Glutamatergic neuron (in vitro differentiated cells): ENCODE measurements around the gene TCF12. TPM values are rescaled to one million over a fixed set of nuclear protein-coding genes. Genes with fewer than 3 reads are reported as not detected.

ENCODE experiments used
- DNase-seq: peaks from one replicate; pipeline ENCODE4 v3.0.0; 2022
- H3K27ac Mint-ChIP-seq: one replicate; pipeline ENCODE4 v1.8.0; 2020; ENCODE audit warnings: mild to moderate bottlenecking, mixed read lengths, inconsistent platforms; ENCODE audit not compliant: unreplicated experiment
- H3K27me3 Mint-ChIP-seq: one replicate; pipeline ENCODE4 v1.8.0; 2020; ENCODE audit warnings: mild to moderate bottlenecking, moderate library complexity, mixed read lengths, inconsistent platforms; ENCODE audit not compliant: unreplicated experiment
- H3K36me3 Mint-ChIP-seq: one replicate; pipeline ENCODE4 v1.8.0; 2020; ENCODE audit warnings: mild to moderate bottlenecking, mixed read lengths, inconsistent platforms; ENCODE audit not compliant: unreplicated experiment
- H3K4me1 Mint-ChIP-seq: one replicate; pipeline ENCODE4 v1.8.0; 2020; ENCODE audit warnings: mild to moderate bottlenecking, low read depth, mixed read lengths, inconsistent platforms; ENCODE audit not compliant: unreplicated experiment
- H3K4me3 Mint-ChIP-seq: one replicate; pipeline ENCODE4 v1.8.0; 2020; ENCODE audit warnings: mild to moderate bottlenecking, mixed read lengths, inconsistent platforms; ENCODE audit not compliant: unreplicated experiment
- H3K9me3 Mint-ChIP-seq: one replicate; pipeline ENCODE4 v1.8.0; 2020; ENCODE audit warnings: mild to moderate bottlenecking, moderate library complexity, mixed read lengths, inconsistent platforms; ENCODE audit not compliant: unreplicated experiment
- CTCF ChIP-seq: fragments of 200-600 bp; sonication (generic); IDR thresholded peaks from one replicate; pipeline ENCODE4 v1.5.0; 2021; ENCODE audit not compliant: partially characterized antibody, unreplicated experiment
- total RNA-seq: library from RNA; stranded (reverse); fragmentation: NEBNext Ultra II Directional; extraction: Animal tissue kit (Norgen Biotek cat#: 25700); gene quantifications from one replicate; pipeline ENCODE4 v1.2.1, GENCODE V29; 2021; ENCODE audit not compliant: unreplicated experiment

TCF12 gene
- total RNA-seq, 1 donor from 2014 or later = 140 TPM

DNA sequence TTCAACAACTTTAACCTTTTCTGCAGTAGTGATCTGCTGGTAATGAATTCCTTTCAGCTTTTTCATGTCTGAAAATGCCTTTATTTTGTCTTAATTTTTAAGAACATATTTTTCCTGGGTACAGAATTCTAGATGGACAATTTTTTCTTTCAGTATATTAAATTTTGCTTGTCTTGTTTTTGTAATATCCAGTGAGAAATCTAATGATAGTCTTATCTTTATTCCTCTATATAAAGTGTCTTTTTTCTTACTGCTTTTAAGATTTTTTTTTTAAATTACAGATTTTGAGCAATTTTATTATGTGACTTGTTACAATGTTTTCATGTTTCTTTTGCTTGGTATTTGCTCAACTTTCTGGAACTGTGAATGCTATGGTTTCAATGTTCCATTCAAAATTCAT is 38.1 kb downstream of the TCF12 start:
- Mint-ChIP-seq H3K27ac (no peak overlapping the region), H3K27me3 (no peaks in the 10 kb centered on the region), H3K4me3 (no peak overlapping the region), H3K36me3 (peaks cover 6% of the 10 kb centered on the region), H3K4me1 (peaks cover 5% of the 10 kb centered on the region), H3K9me3 (peaks cover 7% of the 10 kb centered on the region)
- TF ChIP-seq CTCF = no peak
- DNase-seq = no peak

DNA sequence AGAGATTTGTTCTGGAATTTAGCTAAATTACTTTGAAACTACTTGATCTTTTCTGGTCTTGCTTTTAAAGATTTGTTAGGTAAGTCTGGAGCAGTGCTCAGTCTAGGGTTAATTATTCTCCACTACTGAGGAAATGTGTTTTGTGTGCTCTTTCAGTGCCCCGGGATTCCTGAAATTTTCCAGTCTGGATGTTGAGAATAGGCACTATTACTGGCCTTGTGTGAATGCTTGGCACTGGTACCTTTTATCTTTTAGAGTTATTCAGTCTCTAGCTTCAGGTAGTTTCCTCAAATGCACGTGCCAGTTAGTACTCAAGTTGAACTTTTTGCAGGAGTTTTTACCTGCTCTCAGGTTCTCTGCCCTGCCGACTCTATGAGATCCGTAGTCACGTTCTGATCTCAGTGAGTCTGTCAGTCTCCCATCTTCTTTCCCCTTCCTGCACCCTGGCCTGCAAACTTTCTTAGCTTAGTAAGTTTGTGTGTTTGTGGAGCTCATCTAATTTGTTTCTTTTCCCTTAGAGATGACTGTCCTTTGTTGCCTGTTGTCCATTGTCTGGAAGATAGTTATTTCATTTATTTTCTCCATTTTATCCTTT is 39.5 kb downstream of the TCF12 start:
- H3K4me3 Mint-ChIP-seq = no peak overlapping the region
- DNase-seq = no peak
- H3K27me3 Mint-ChIP-seq = no peaks in the 10 kb centered on the region
- H3K9me3 Mint-ChIP-seq = peaks cover 7% of the 10 kb centered on the region
- no peak overlapping the region for H3K27ac Mint-ChIP-seq
- H3K4me1 Mint-ChIP-seq = peaks cover 5% of the 10 kb centered on the region
- no peak for TF ChIP-seq CTCF
- H3K36me3 Mint-ChIP-seq = peaks cover 6% of the 10 kb centered on the region

- DNase-seq = no peak
- peaks cover 6% of the 10 kb centered on the region for H3K36me3 Mint-ChIP-seq
- H3K9me3 Mint-ChIP-seq = peaks cover 4% of the 10 kb centered on the region
- no peak overlapping the region for H3K27ac Mint-ChIP-seq
- no peaks in the 10 kb centered on the region for H3K27me3 Mint-ChIP-seq
- TF ChIP-seq CTCF = no peak
- H3K4me1 Mint-ChIP-seq = peaks cover 12% of the 10 kb centered on the region
- H3K4me3 Mint-ChIP-seq = no peak overlapping the region
Measured at GRCh38 chr15:56959318-56959648, 40.8 kb downstream of the TCF12 start.

GRCh38 chr15:56960116-56960515 is 41.7 kb downstream of the TCF12 start:
- TF ChIP-seq CTCF = no peak
- H3K36me3 Mint-ChIP-seq = no peaks in the 10 kb centered on the region
- no peaks in the 10 kb centered on the region for H3K9me3 Mint-ChIP-seq
- no peak overlapping the region for H3K4me3 Mint-ChIP-seq
- H3K27me3 Mint-ChIP-seq = no peaks in the 10 kb centered on the region
- H3K27ac Mint-ChIP-seq = no peak overlapping the region
- H3K4me1 Mint-ChIP-seq = peaks cover 12% of the 10 kb centered on the region
- DNase-seq = no peak

DNA sequence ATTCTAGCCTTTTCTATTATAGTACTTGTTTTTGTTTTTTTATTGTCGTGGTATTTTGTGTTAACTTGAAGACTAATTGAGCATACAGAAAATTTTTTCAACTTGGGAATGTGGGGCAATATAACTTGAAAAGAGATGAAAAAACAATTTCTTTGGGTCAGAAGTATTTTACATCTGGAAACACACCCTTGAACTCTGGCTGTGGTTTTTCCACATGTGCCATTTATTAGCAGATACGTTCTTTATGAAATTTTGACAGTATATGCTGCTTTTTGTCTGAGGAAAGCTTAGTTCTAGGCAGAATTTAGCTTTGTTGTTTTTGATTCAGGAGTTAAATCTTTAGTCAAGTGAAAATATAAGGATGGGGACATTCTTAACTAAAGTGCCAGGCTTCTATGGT is 44.7 kb downstream of the TCF12 start:
- Mint-ChIP-seq H3K27ac (no peak overlapping the region), H3K4me3 (no peak overlapping the region), H3K4me1 (peaks cover 11% of the 10 kb centered on the region), H3K9me3 (no peaks in the 10 kb centered on the region), H3K27me3 (no peaks in the 10 kb centered on the region), H3K36me3 (no peaks in the 10 kb centered on the region)
- DNase-seq = no peak
- no peak for TF ChIP-seq CTCF
